HEK293T (cell line): Measurements from ENCODE around the gene NEK9.

ENCODE experiments used
- ARNT ChIP-seq: fragments of 450-650 bp; IDR thresholded peaks from 2 replicates; pipeline ENCODE4 v1.6.1; 2017; ENCODE audit warnings: mild to moderate bottlenecking
- BHLHE40 ChIP-seq: fragments of 450-650 bp; IDR thresholded peaks from 2 replicates; pipeline ENCODE4 v1.6.1; 2016; ENCODE audit warnings: mild to moderate bottlenecking, moderate library complexity, borderline replicate concordance
- FOXA1 ChIP-seq: fragments of 450-650 bp; IDR thresholded peaks from 2 replicates; pipeline ENCODE4 v1.6.1; 2016; ENCODE audit warnings: mild to moderate bottlenecking
- FOXM1 ChIP-seq: fragments of 450-650 bp; IDR thresholded peaks from 2 replicates; pipeline ENCODE4 v1.6.1; 2017; ENCODE audit warnings: mild to moderate bottlenecking, borderline replicate concordance
- NFRKB ChIP-seq: fragments of 450-650 bp; IDR thresholded peaks from 2 replicates; pipeline ENCODE4 v1.6.1; 2016; ENCODE audit warnings: mild to moderate bottlenecking, moderate library complexity
- PKNOX1 ChIP-seq: fragments of 450-650 bp; IDR thresholded peaks from 2 replicates; pipeline ENCODE4 v1.6.1; 2016
- SP1 ChIP-seq: fragments of 450-650 bp; IDR thresholded peaks from 2 replicates; pipeline ENCODE4 v1.6.1; 2017

DNA sequence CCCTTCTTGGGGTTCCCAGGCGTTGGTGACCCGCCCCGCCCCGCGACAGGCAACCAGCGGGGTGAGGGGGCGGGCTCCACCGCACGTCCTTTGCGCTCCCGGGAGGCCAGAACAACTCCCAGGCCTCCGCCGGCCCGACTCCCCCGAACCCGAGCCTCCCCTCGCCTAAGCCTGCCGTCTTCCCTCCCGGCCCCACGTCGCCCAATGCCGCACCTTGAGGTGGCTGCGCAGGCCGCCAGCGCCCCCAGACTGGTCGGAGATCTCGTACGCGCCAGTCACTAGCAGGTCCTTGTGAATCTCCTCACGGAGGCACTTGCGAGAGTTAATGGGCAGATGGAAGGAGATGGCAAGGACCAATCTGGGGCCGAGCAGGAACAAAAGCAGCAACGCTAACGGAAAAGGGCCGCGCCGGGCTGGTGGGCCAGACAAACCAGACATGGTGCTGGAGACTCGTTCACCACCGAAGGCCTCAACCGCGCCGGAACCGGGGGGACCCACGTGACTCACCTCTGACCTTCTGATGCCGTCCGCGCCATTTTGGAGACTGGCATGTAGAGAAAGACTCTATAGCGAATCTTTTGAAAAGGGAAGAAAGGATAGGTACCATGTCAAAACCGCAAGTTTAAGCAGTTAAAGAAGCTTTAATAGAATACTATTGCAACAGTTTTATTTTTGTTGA is 49.4 kb upstream of the NEK9 start, which contains the start of gene TMED10:
- TF ChIP-seq ARNT: no peak
- no peak for TF ChIP-seq FOXA1
- TF ChIP-seq PKNOX1: no peak
- no peak for TF ChIP-seq SP1
- peak; percentile 74 for TF ChIP-seq NFRKB
- TF ChIP-seq FOXM1: no peak
- no peak for TF ChIP-seq BHLHE40
